ENCODE results near the gene NRCAM. TPM values are rescaled to one million over a fixed set of nuclear protein-coding genes. Genes with fewer than 3 reads are reported as not detected.

Gene NRCAM
- total and polyA plus RNA-seq, 10 of the 15 experiments (the other 5 are each of a cell fraction or from before 2014, with no cell fraction given) = 0.30 to 2.0 (median 1.0) TPM

DNA sequence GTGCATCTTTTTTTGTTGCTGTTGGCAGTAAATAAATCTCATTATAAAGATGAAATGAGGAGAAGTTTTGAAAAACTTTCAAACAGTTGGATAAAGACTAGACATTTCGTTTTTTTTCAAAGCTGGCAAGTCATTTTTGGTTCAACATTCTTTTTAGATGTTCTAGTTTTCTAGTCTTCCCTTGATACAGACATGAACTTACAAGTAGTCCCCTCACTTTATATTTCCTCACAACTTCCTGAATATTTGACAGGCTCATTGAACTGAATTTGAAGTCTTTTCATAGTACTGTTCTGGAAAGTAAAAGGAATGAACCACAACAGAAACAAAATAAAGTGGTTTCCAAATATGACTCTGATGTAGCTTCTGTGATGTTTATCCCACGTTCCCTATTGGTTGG is 134.2 kb downstream of the NRCAM start (continued):
- TF ChIP-seq, protein P1, sequence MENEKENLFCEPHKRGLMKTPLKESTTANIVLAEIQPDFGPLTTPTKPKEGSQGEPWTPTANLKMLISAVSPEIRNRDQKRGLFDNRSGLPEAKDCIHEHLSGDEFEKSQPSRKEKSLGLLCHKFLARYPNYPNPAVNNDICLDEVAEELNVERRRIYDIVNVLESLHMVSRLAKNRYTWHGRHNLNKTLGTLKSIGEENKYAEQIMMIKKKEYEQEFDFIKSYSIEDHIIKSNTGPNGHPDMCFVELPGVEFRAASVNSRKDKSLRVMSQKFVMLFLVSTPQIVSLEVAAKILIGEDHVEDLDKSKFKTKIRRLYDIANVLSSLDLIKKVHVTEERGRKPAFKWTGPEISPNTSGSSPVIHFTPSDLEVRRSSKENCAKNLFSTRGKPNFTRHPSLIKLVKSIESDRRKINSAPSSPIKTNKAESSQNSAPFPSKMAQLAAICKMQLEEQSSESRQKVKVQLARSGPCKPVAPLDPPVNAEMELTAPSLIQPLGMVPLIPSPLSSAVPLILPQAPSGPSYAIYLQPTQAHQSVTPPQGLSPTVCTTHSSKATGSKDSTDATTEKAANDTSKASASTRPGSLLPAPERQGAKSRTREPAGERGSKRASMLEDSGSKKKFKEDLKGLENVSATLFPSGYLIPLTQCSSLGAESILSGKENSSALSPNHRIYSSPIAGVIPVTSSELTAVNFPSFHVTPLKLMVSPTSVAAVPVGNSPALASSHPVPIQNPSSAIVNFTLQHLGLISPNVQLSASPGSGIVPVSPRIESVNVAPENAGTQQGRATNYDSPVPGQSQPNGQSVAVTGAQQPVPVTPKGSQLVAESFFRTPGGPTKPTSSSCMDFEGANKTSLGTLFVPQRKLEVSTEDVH (IDR thresholded peaks at IDR 0.05; ENCODE audit: low read depth, partially characterized antibody) = no peak
- TF ChIP-seq MYC (IDR thresholded peaks at IDR 0.05; ENCODE audit: insufficient read depth, insufficient read length, insufficient replicate concordance, low read length, severe bottlenecking) (no peak), SP1 (IDR thresholded peaks at IDR 0.05; ENCODE audit: low read depth, low read length) (no peak)
- TF ChIP-seq, protein P2, sequence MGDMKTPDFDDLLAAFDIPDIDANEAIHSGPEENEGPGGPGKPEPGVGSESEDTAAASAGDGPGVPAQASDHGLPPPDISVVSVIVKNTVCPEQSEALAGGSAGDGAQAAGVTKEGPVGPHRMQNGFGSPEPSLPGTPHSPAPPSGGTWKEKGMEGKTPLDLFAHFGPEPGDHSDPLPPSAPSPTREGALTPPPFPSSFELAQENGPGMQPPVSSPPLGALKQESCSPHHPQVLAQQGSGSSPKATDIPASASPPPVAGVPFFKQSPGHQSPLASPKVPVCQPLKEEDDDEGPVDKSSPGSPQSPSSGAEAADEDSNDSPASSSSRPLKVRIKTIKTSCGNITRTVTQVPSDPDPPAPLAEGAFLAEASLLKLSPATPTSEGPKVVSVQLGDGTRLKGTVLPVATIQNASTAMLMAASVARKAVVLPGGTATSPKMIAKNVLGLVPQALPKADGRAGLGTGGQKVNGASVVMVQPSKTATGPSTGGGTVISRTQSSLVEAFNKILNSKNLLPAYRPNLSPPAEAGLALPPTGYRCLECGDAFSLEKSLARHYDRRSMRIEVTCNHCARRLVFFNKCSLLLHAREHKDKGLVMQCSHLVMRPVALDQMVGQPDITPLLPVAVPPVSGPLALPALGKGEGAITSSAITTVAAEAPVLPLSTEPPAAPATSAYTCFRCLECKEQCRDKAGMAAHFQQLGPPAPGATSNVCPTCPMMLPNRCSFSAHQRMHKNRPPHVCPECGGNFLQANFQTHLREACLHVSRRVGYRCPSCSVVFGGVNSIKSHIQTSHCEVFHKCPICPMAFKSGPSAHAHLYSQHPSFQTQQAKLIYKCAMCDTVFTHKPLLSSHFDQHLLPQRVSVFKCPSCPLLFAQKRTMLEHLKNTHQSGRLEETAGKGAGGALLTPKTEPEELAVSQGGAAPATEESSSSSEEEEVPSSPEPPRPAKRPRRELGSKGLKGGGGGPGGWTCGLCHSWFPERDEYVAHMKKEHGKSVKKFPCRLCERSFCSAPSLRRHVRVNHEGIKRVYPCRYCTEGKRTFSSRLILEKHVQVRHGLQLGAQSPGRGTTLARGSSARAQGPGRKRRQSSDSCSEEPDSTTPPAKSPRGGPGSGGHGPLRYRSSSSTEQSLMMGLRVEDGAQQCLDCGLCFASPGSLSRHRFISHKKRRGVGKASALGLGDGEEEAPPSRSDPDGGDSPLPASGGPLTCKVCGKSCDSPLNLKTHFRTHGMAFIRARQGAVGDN (IDR thresholded peaks at IDR 0.05) = no peak

DNA sequence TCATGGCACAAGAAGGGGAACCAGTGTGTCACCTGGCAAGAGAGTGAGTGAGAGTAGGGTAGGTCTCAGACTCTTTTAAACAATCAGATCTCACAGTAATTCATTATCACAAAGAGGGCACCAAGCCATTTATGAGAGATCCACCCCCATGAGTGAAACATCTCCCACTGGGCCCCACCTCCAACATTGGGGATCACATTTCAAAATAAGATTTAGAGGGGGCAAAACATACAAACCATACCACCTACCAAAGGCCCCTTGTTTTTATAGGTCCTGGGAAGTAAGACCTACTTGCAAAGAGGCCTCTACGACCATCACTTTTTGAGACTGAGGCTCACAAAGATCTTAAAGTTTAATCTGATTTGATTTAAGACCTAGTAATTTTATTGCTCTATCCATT is 134.9 kb downstream of the NRCAM start:
- no peaks in the 10 kb centered on the region for H3K27me3 ChIP-seq (replicated peaks in 1 of 2; ENCODE audit: control insufficient read depth in 2 of 2, insufficient read depth in 2 of 2, low read length in 1 of 2)
- H3K27ac ChIP-seq (ENCODE audit: control insufficient read depth, insufficient read depth) = no peak overlapping the region
- H2AFZ ChIP-seq (ENCODE audit: control insufficient read depth, low read depth, low read length) = no peak overlapping the region
- no peaks in the 10 kb centered on the region for H3K79me2 ChIP-seq (ENCODE audit: control insufficient read depth, insufficient read depth, low read length)
- no peaks in the 10 kb centered on the region for H3K4me1 ChIP-seq (ENCODE audit: control insufficient read depth, insufficient read depth, low read length)
- H3K4me3 ChIP-seq = no peak overlapping the region
- no peak overlapping the region for H3K9ac ChIP-seq (ENCODE audit: control insufficient read depth, insufficient read depth, low read length)
- DNase-seq (ENCODE audit: low read depth, low spot score) = no peak
- in situ Hi-C loops (cut with MboI) = no loop called here
- ChIA-PET POLR2A (no interaction called here), CTCF (no interaction called here), SMC1A (ENCODE audit: uncharacterized antibody, unreplicated experiment) (no interaction called here), RAD21 (ENCODE audit: unreplicated experiment) (no interaction called here)
- 4% methylated on average over 1 of the region's 1 CpG for WGBS (ENCODE audit: insufficient coverage, insufficient replicate concordance, low lambda C conversion rate, missing lambda C conversion rate)
- no peak overlapping the region for H3K4me2 ChIP-seq (ENCODE audit: control insufficient read depth, insufficient read depth)
- no peak for ATAC-seq
- intact Hi-C loops (cut with micrococcal nuclease; ENCODE audit: unreplicated experiment) = no loop called here
- FAIRE-seq = no peak
- no peaks in the 10 kb centered on the region for H3K9me3 ChIP-seq (replicated peaks; ENCODE audit: control insufficient read depth, insufficient read depth, low read length)
- H3K36me3 ChIP-seq (ENCODE audit: control insufficient read depth in 2 of 2, insufficient read depth in 2 of 2, low read length in 1 of 2) = no peaks in the 10 kb centered on the region
- no peaks in the 10 kb centered on the region for H4K20me1 ChIP-seq (ENCODE audit: control insufficient read depth, insufficient read depth)
- BruUV-seq (replicated peaks) = no TSS peak
- no peak for TF ChIP-seq FOXK2 (IDR thresholded peaks at IDR 0.05)
- TF ChIP-seq, protein P3, sequence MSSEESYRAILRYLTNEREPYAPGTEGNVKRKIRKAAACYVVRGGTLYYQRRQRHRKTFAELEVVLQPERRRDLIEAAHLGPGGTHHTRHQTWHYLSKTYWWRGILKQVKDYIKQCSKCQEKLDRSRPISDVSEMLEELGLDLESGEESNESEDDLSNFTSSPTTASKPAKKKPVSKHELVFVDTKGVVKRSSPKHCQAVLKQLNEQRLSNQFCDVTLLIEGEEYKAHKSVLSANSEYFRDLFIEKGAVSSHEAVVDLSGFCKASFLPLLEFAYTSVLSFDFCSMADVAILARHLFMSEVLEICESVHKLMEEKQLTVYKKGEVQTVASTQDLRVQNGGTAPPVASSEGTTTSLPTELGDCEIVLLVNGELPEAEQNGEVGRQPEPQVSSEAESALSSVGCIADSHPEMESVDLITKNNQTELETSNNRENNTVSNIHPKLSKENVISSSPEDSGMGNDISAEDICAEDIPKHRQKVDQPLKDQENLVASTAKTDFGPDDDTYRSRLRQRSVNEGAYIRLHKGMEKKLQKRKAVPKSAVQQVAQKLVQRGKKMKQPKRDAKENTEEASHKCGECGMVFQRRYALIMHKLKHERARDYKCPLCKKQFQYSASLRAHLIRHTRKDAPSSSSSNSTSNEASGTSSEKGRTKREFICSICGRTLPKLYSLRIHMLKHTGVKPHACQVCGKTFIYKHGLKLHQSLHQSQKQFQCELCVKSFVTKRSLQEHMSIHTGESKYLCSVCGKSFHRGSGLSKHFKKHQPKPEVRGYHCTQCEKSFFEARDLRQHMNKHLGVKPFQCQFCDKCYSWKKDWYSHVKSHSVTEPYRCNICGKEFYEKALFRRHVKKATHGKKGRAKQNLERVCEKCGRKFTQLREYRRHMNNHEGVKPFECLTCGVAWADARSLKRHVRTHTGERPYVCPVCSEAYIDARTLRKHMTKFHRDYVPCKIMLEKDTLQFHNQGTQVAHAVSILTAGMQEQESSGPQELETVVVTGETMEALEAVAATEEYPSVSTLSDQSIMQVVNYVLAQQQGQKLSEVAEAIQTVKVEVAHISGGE (CRISPR knock-in tag; IDR thresholded peaks at IDR 0.05) = no peak
- TF ChIP-seq HCFC1 (IDR thresholded peaks at IDR 0.05; ENCODE audit: low read length) = no peak
- TF ChIP-seq, protein P1 (IDR thresholded peaks at IDR 0.05; ENCODE audit: low read depth, partially characterized antibody) = no peak
- no peak for TF ChIP-seq EED (IDR thresholded peaks at IDR 0.05; ENCODE audit: low read depth)
- TF ChIP-seq RELA (IDR thresholded peaks at IDR 0.05; ENCODE audit: borderline replicate concordance, partially characterized antibody) = no peak
